ENCODE results near the gene RNF115.

GRCh38 chr1:145701306-145701862, 122.5 kb downstream of the RNF115 start:
- TF ChIP-seq CTCF (IDR thresholded peaks at IDR 0.05; ENCODE audit: insufficient read depth, low read length): no peak
- TF ChIP-seq POLR2AphosphoS5 (IDR thresholded peaks at IDR 0.05; ENCODE audit: low read depth): no peak
- no peak for TF ChIP-seq REST (IDR thresholded peaks at IDR 0.05; ENCODE audit: insufficient replicate concordance, low read depth)

All from HL-60 (cell line).